Measurements from ENCODE around the gene SSNA1. TPM values are rescaled to one million over a fixed set of nuclear protein-coding genes. Genes with fewer than 3 reads are reported as not detected.

Gene SSNA1
- total RNA-seq, 1 donor = 59.7 TPM

DNA sequence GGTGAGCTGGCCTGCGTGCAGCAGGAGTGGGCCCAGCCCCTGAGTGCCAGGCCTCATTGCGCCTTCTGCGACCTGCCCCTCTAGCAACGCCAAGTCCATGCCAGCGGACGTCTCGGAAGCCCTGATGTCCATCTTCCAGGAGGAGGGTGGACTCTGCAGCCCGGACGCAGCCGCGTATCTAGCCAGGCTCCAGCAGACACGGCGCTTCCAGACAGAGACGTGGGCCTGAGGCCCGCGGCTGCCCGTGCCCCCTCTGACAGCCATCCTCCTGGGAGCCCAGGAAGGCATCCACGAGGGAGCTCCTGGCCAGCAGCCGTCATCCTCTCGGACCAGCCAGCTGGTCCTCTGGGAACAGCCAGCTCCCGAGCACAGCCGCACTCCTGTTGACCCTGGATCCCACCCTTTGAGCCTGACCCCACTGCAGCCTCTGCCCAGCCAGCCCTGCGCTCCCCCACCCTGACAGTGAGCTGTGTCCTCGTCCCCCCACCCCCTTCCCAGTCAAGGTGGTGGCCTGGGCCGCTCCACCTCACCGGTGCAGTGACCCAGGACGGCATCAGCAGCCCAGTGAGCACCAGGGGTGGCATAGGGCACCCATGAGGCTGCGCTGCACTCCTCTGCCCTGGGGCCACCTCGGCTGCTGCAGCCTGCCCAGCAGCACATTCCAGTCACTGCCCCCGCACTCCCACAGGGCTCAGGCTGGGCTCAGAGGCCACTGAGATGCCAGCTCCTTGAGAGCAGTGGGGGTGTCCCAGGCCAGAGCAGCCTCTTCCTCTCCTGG, 27.9 kb downstream of the SSNA1 start:
- no peaks in the 10 kb centered on the region for H3K9me3 ChIP-seq (ENCODE audit: low read depth, low read length)
- no peak for DNase-seq (ENCODE audit: insufficient read length, low spot score, missing footprints)
- H3K27ac ChIP-seq (ENCODE audit: low read depth, low read length) = no peak overlapping the region
- H3K4me3 ChIP-seq (ENCODE audit: insufficient read depth, low read length) = no peak overlapping the region
- H3K27me3 ChIP-seq (ENCODE audit: insufficient read depth, low read length) = no peaks in the 10 kb centered on the region
- no peak overlapping the region for H2AFZ ChIP-seq (ENCODE audit: low read length)
- H3K4me1 ChIP-seq (ENCODE audit: insufficient read depth, low read length) = peaks cover 15% of the 10 kb centered on the region
- TF ChIP-seq, protein P1, sequence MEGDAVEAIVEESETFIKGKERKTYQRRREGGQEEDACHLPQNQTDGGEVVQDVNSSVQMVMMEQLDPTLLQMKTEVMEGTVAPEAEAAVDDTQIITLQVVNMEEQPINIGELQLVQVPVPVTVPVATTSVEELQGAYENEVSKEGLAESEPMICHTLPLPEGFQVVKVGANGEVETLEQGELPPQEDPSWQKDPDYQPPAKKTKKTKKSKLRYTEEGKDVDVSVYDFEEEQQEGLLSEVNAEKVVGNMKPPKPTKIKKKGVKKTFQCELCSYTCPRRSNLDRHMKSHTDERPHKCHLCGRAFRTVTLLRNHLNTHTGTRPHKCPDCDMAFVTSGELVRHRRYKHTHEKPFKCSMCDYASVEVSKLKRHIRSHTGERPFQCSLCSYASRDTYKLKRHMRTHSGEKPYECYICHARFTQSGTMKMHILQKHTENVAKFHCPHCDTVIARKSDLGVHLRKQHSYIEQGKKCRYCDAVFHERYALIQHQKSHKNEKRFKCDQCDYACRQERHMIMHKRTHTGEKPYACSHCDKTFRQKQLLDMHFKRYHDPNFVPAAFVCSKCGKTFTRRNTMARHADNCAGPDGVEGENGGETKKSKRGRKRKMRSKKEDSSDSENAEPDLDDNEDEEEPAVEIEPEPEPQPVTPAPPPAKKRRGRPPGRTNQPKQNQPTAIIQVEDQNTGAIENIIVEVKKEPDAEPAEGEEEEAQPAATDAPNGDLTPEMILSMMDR (IDR thresholded peaks at IDR 0.05; ENCODE audit: extremely low read depth, low read depth, low read length) = no peak
- no peaks in the 10 kb centered on the region for H3K79me2 ChIP-seq (ENCODE audit: insufficient read depth, low read length)
- H4K20me1 ChIP-seq (ENCODE audit: insufficient read depth, low read length) = no peaks in the 10 kb centered on the region
- H3K36me3 ChIP-seq (ENCODE audit: insufficient read depth, low read length) = no peaks in the 10 kb centered on the region
- no peak overlapping the region for H3K4me2 ChIP-seq (ENCODE audit: insufficient read depth, low read length)

DNA sequence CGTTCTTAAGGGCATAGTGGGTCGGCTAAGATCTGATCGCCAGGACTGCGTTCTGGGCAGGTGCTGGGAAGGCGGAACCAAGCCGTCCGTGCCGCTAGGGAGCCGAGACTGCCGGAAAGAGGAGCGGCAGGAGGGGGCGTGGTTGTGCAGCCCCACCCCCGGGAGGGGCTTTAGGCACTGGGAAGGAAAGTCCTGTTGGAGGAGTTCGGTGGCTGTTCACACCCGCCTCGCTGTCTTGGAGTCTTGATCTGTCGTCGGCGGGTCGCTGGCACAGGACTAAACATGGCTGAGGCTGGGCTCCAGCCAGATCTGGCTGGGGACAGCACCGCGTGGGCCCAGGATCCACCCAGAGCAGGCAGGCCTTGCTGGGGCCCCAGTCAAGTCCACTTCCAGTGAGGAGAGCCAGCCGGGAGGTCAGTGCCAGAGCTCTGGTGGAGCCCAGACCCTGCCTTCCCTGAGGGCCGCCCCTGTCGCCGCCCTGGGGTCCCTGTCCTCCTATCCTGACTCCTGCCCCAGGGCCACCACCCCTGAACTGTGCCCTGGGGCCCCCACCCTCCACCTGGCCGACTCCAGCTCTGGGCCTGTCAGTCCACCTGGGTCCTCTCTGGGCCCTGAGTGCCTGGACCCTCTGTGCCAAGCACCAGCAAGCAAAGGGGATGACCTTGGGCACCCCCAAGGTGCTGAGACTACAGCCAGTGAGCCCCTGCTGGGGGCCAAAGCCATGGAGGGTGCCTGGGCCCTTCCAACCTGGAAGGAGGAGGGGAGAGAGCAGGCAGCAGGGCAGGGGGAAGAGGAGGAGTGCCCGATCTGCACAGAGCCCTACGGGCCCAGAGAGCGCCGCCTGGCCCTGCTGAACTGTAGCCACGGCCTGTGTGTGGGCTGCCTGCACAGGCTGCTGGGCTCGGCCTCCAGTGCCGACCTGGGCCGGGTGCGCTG, 29.1 kb downstream of the SSNA1 start:
- TF ChIP-seq, protein P1 (IDR thresholded peaks at IDR 0.05; ENCODE audit: extremely low read depth, low read depth, low read length) = no peak
- peaks cover 15% of the 10 kb centered on the region for H3K4me1 ChIP-seq (ENCODE audit: insufficient read depth, low read length)
- no peak overlapping the region for H2AFZ ChIP-seq (ENCODE audit: low read length)
- H3K27ac ChIP-seq (ENCODE audit: low read depth, low read length) = no peak overlapping the region
- no peaks in the 10 kb centered on the region for H3K79me2 ChIP-seq (ENCODE audit: insufficient read depth, low read length)
- no peaks in the 10 kb centered on the region for H3K9me3 ChIP-seq (ENCODE audit: low read depth, low read length)
- H3K4me2 ChIP-seq (ENCODE audit: insufficient read depth, low read length) = no peak overlapping the region
- no peaks in the 10 kb centered on the region for H3K27me3 ChIP-seq (ENCODE audit: insufficient read depth, low read length)
- H4K20me1 ChIP-seq (ENCODE audit: insufficient read depth, low read length) = no peaks in the 10 kb centered on the region
- no peak for DNase-seq (ENCODE audit: insufficient read length, low spot score, missing footprints)
- H3K36me3 ChIP-seq (ENCODE audit: insufficient read depth, low read length) = no peaks in the 10 kb centered on the region
- no peak overlapping the region for H3K4me3 ChIP-seq (ENCODE audit: insufficient read depth, low read length)

DNA sequence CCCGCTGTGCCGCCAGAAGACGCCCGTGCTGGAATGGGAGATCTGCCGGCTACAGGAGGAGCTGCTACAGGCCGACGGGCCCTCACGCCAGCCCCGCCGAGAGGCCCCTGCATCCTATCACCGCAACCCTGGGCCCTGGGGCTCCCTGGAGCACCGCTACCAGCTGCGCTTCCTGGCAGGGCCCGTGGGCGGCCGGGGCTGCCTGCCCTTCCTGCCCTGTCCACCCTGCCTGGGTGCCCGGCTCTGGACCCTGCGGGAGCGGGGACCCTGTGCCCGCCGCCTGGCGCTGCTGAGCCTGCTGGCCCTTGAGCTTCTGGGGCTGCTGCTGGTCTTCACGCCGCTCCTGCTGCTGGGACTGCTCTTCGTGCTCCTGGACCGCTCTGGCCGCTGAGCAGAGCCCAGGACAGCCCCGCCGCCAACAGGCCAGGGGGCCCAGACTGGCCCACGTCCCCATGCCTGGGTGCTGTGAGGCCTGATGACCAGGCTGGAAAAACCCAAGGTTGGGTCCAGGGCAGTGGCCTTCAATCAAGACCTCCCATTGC, 29.8 kb downstream of the SSNA1 start:
- no peak for DNase-seq (ENCODE audit: insufficient read length, low spot score, missing footprints)
- Histone ChIP-seq H3K27ac (ENCODE audit: low read depth, low read length) (no peak overlapping the region), H3K4me1 (ENCODE audit: insufficient read depth, low read length) (peaks cover 20% of the 10 kb centered on the region), H3K4me3 (ENCODE audit: insufficient read depth, low read length) (no peak overlapping the region), H3K9me3 (ENCODE audit: low read depth, low read length) (no peaks in the 10 kb centered on the region), H3K36me3 (ENCODE audit: insufficient read depth, low read length) (no peaks in the 10 kb centered on the region), H2AFZ (ENCODE audit: low read length) (no peak overlapping the region), H3K4me2 (ENCODE audit: insufficient read depth, low read length) (no peak overlapping the region), H4K20me1 (ENCODE audit: insufficient read depth, low read length) (no peaks in the 10 kb centered on the region), H3K79me2 (ENCODE audit: insufficient read depth, low read length) (no peaks in the 10 kb centered on the region), H3K27me3 (ENCODE audit: insufficient read depth, low read length) (no peaks in the 10 kb centered on the region)
- TF ChIP-seq, protein P1 (IDR thresholded peaks at IDR 0.05; ENCODE audit: extremely low read depth, low read depth, low read length) = no peak
